ENCODE measurements around the gene KLHL1. TPM values are rescaled to one million over a fixed set of nuclear protein-coding genes. Genes with fewer than 3 reads are reported as not detected.

KLHL1 gene
- total RNA-seq, 1 donor from 2014 or later = not detected

DNA sequence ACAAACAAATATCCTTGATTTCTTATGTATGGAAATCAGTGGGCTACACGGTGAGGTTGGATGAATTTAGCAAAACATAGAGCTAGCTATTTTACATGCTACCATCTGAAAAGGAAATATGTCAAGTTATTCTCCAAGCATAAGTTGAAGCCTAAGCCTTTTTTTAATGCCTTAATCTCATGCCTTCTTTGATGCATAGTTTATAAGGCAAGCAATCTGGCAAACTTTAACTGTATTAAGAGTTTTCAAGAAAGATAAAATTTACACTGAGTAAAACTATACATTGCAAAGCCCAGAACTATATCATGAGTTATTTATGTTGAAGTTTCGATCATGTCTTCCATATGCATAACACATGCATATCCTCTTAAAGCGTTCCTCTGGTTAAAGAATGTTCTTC, 85.6 kb downstream of the KLHL1 start:
- intact Hi-C loops (cut with DNase I) = no loop called here

GRCh38 chr13:70016116-70016515, 92.1 kb downstream of the KLHL1 start:
- no peak for DNase-seq (ENCODE audit: low spot score)
- intact Hi-C loops (cut with DNase I) = no loop called here

More for the DNA sequence above, 85.6 kb downstream of the KLHL1 start:
- no peak for DNase-seq (ENCODE audit: low spot score)

GRCh38 chr13:70014337-70014736, 93.9 kb downstream of the KLHL1 start:
- intact Hi-C loops (cut with DNase I) = no loop called here
- DNase-seq (ENCODE audit: low spot score) = no peak

GRCh38 chr13:69999875-70000274, 108.4 kb downstream of the KLHL1 start:
- intact Hi-C loops (cut with DNase I) = no loop called here
- DNase-seq (ENCODE audit: low spot score) = no peak

DNA sequence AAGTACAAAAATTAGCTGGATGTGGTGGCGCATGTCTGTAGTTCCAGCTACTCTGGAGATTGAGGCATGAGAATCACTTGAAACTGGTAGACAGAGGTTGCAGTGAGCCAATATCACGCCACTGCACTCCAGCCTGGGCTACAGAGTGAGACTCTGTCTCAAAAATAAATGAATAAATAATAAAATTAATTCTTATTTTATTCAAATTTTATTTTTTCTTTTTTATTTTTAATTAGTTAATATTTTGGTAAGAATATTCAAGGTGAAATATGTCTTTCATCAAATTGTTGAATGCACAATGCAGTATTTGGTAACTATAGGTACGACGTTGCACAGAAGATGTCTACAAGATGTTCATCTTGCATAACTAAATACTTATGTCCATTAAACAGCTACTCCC, 111.2 kb downstream of the KLHL1 start:
- intact Hi-C loops (cut with DNase I) = no loop called here
- DNase-seq (ENCODE audit: low spot score) = no peak

GRCh38 chr13:69980799-69981198, 127.5 kb downstream of the KLHL1 start:
- intact Hi-C loops (cut with DNase I) = no loop called here
- no peak for DNase-seq (ENCODE audit: low spot score)

- DNase-seq (ENCODE audit: low spot score) = no peak
- intact Hi-C loops (cut with DNase I) = no loop called here
These were observed 132.8 kb downstream of the KLHL1 start for GRCh38 chr13:69975496-69975895.

DNA sequence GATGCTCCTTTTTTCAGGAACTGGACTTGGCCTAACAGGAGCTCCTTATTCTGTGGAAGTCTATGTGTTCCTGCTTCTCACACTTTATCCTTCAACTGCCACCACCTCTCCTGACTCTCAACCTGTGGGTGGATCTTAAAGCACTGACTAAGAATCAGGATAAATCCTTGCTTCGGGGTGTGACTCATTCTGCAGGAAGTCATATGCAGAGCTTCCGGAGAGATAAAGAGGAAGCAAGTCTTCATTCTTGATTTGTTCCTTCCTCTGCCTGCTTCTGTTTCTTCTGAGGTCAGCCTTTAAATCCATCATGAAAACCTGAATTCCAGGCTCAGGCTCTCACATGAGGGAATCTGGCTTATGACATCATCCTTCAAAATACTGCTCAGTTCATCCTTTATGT, 137.7 kb downstream of the KLHL1 start:
- DNase-seq (ENCODE audit: low spot score) = no peak
- intact Hi-C loops (cut with DNase I) = no loop called here

- intact Hi-C loops (cut with DNase I) = no loop called here
- DNase-seq (ENCODE audit: low spot score) = no peak
These were observed 149.2 kb downstream of the KLHL1 start for GRCh38 chr13:69959046-69959445.

DNA sequence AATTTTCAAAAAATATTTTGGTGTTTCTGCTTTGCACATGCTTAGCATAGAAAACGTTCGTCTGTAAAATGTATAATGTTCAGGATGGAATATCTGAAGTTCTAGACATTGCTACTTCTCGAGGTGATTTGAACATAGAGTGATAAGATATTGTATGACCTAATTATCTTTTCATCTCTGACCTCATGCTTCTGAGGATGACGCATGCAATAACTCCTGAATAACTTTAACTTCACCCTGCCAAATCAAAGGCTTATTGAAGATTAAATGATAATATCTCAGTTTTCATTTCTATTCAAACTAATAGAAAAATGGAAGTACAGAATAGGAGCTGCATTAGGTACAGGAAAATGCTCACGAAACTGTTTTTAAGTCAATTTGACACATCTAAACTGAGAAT, 151.4 kb downstream of the KLHL1 start:
- DNase-seq (ENCODE audit: low spot score) = no peak
- intact Hi-C loops (cut with DNase I) = no loop called here

- intact Hi-C loops (cut with DNase I) = no loop called here
- no peak for DNase-seq (ENCODE audit: low spot score)
These were observed 151.9 kb downstream of the KLHL1 start for GRCh38 chr13:69956349-69956748.

GRCh38 chr13:69955271-69955670, 153.0 kb downstream of the KLHL1 start:
- intact Hi-C loops (cut with DNase I) = no loop called here
- DNase-seq (ENCODE audit: low spot score) = no peak

GRCh38 chr13:69951412-69951811, 156.8 kb downstream of the KLHL1 start:
- DNase-seq (ENCODE audit: low spot score) = no peak
- intact Hi-C loops (cut with DNase I) = no loop called here

DNA sequence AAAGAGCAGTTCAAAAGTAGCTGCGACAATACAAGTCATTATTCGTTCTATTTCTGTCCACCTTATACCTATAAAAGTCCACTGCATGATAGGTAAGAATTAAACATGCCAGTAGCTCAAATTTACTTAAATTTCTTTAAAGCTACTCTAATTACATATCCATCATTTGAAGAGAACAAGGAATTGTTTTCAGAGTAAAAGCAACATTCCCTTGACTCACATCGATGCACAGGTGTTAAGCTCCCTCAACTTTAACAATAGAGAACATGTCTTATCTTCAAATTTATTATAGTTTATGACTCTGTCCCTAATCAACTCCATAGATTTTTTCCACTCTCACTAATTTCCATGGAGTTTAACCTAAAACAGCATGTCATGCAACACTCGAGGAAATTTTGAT, 158.1 kb downstream of the KLHL1 start:
- no peak for DNase-seq (ENCODE audit: low spot score)
- intact Hi-C loops (cut with DNase I) = no loop called here

GRCh38 chr13:69948016-69948415, 160.2 kb downstream of the KLHL1 start:
- DNase-seq (ENCODE audit: low spot score) = no peak
- intact Hi-C loops (cut with DNase I) = no loop called here

- intact Hi-C loops (cut with DNase I) = no loop called here
These were observed 160.7 kb downstream of the KLHL1 start for GRCh38 chr13:69947582-69947981.

DNA sequence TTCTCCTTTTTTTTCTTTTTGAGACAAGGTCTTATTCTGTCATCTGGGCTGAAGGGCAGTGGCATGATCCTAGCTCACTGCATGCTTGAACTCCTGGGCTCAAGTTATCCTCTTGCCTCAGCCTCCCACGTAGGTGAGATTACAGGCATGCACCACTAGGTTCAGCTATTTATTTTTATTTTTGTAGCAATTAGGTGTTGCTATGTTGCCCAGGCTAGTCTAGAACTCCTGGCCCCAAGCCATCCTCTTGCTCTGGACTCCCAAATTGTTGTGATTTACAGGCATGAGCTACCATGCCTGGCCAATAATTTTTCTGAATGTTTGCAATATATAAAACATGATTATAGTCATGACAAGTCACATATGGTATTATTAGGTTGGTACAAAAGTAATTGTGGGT, 161.7 kb downstream of the KLHL1 start:
- DNase-seq (ENCODE audit: low spot score) = no peak
- intact Hi-C loops (cut with DNase I) = no loop called here

More at GRCh38 chr13:69947582-69947981, 160.7 kb downstream of the KLHL1 start:
- DNase-seq (ENCODE audit: low spot score) = no peak

DNA sequence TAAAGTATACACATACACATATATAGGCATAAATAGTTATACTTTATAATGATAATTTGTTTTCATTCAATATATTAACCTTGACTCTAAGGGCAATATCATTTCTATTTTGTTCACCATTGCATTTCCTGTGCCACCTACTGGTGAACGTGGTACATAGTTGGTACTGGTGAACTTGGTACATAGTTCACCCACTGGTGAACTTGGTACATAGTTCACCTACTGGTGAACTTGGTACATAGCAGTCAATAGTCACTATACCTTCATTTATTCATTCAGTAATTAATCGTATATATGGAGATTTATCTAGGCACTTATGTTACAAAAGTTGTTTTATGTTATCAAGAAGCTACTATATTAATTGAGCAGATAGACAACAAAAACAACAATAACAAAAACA, 173.2 kb downstream of the KLHL1 start:
- no peak for DNase-seq (ENCODE audit: low spot score)
- intact Hi-C loops (cut with DNase I) = no loop called here

DNA sequence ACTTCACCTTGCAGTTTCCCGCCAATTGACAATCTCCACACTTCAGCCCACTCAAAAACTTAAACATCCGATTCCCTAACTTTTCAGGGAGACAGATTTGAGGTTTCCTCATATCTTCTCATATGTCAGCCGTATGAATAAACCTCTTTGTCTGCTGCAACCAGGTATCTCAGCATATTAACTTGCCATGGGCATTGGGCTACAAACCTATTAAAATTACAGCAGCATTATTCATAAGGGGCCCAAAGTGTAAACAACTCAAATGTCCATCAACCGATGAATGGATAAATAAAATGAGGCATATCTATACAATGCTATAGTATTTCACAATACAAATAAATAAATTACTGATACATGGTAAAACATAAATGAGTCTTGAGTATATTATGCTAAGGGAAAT, 180.0 kb downstream of the KLHL1 start:
- intact Hi-C loops (cut with DNase I) = no loop called here
- DNase-seq (ENCODE audit: low spot score) = no peak

DNA sequence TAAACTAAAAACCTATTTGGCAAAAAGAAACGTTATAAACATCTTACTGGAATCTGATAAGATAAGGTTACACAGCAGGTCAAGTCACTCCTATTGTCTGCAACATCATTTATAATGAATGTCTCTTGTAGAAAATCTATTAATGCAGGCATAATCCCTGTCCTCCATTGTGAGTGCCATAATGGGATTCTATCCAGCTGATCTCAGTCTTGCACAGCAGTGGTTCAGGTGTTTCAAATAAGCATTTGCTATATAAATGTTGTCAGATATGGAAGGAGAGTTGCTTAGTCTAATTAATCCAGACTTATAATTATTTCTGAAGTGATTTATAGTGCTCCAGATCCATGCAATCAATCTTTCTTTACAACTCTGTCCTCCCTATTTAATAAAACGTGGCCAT, 187.1 kb downstream of the KLHL1 start:
- no peak for DNase-seq (ENCODE audit: low spot score)
- intact Hi-C loops (cut with DNase I) = no loop called here

- no peak for DNase-seq (ENCODE audit: low spot score)
- intact Hi-C loops (cut with DNase I) = no loop called here
These were observed 195.6 kb downstream of the KLHL1 start for GRCh38 chr13:69912630-69913029.

- no peak for DNase-seq (ENCODE audit: low spot score)
- intact Hi-C loops (cut with DNase I) = no loop called here
These were observed 197.5 kb downstream of the KLHL1 start for GRCh38 chr13:69910800-69911199.

- intact Hi-C loops (cut with DNase I) = no loop called here
These were observed 203.5 kb downstream of the KLHL1 start for GRCh38 chr13:69904784-69905183.

More at GRCh38 chr13:69904784-69905183, 203.5 kb downstream of the KLHL1 start:
- no peak for DNase-seq (ENCODE audit: low spot score)

All from cardiac septum (tissue), 1 donor.